ENCODE data around the gene DAPK2.

DAPK2 gene

GRCh38 chr15:63887630-63888029, 158.7 kb downstream of the DAPK2 start:
- TF ChIP-seq, protein P1, sequence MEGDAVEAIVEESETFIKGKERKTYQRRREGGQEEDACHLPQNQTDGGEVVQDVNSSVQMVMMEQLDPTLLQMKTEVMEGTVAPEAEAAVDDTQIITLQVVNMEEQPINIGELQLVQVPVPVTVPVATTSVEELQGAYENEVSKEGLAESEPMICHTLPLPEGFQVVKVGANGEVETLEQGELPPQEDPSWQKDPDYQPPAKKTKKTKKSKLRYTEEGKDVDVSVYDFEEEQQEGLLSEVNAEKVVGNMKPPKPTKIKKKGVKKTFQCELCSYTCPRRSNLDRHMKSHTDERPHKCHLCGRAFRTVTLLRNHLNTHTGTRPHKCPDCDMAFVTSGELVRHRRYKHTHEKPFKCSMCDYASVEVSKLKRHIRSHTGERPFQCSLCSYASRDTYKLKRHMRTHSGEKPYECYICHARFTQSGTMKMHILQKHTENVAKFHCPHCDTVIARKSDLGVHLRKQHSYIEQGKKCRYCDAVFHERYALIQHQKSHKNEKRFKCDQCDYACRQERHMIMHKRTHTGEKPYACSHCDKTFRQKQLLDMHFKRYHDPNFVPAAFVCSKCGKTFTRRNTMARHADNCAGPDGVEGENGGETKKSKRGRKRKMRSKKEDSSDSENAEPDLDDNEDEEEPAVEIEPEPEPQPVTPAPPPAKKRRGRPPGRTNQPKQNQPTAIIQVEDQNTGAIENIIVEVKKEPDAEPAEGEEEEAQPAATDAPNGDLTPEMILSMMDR (IDR thresholded peaks at IDR 0.05; ENCODE audit: control insufficient read depth, extremely low read depth, insufficient read depth): no peak
- H3K4me3 ChIP-seq (ENCODE audit: low read depth, low read length): no peak overlapping the region
- DNase-seq (ENCODE audit: low read depth): no peak

- DNase-seq (ENCODE audit: low read depth): no peak
- TF ChIP-seq, protein P1 (IDR thresholded peaks at IDR 0.05; ENCODE audit: control insufficient read depth, extremely low read depth, insufficient read depth): no peak
- no peak overlapping the region for H3K4me3 ChIP-seq (ENCODE audit: low read depth, low read length)
Observed at GRCh38 chr15:63884953-63885352, 161.3 kb downstream of the DAPK2 start.

DNA sequence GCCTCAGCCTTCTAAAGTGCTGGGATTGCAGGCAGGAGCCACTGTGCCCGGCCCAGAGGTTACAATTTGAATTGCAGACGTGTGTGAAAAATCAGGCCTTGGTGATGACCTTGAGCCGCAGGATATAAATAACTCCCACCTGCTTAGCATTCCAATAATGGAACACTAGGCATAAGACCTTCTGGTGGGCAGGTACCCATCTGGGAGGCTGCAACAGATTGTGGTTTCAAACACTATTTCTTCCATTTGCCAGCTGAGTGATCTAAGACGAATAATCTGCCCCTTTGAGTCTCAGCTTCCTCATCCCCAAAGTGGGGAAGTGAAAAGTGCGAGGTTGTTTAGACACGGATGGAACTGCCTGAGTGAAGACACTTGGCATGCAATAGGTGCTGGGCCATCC, 164.9 kb downstream of the DAPK2 start:
- H3K4me3 ChIP-seq (ENCODE audit: low read depth, low read length): no peak overlapping the region
- no peak for DNase-seq (ENCODE audit: low read depth)

DNA sequence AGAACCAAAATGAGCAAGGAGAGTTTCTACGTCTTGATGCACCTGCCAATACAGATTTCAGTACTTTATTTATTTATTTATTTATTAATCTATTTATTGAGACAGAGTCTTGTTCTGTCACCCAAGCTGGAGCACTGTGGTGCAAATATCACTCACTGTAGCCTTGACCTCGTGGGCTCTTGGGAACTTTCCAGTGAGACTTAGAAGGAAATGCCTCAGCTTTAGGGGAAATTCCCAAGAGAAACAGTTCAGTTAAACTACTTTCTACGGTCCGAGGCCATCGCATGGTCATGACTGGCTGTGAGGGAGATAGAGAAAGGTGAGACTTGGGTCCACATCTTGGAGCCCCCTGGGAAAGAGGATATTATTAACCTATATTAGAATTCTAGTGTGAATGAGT, 165.5 kb downstream of the DAPK2 start:
- no peak for DNase-seq (ENCODE audit: low read depth)
- TF ChIP-seq, protein P1 (IDR thresholded peaks at IDR 0.05; ENCODE audit: control insufficient read depth, extremely low read depth, insufficient read depth): no peak
- no peak overlapping the region for H3K4me3 ChIP-seq (ENCODE audit: low read depth, low read length)

More for the DNA sequence above, 164.9 kb downstream of the DAPK2 start:
- TF ChIP-seq, protein P1 (IDR thresholded peaks at IDR 0.05; ENCODE audit: control insufficient read depth, extremely low read depth, insufficient read depth): no peak

DNA sequence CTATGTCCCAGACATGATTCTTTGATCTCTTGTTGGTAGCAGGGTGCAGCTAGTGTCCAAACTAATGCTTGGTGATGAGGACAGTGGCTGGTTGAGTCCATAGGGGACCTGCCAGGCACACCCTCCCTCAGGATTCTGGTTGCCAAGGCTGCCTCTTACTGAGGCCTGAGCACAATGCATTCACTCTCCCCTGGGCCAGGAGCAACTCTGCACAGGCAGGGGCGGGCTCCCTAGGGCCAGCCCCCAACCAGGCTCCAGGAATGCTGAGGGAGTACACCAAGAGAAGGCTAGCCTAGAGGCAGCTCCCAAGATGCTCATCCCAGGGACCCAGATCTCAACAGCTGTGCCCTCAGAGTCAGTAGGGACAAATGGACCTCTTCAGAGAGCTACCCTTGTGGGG, 166.3 kb downstream of the DAPK2 start:
- DNase-seq (ENCODE audit: low read depth): no peak
- no peak overlapping the region for H3K4me3 ChIP-seq (ENCODE audit: low read depth, low read length)
- TF ChIP-seq, protein P1 (IDR thresholded peaks at IDR 0.05; ENCODE audit: control insufficient read depth, extremely low read depth, insufficient read depth): no peak

DNA sequence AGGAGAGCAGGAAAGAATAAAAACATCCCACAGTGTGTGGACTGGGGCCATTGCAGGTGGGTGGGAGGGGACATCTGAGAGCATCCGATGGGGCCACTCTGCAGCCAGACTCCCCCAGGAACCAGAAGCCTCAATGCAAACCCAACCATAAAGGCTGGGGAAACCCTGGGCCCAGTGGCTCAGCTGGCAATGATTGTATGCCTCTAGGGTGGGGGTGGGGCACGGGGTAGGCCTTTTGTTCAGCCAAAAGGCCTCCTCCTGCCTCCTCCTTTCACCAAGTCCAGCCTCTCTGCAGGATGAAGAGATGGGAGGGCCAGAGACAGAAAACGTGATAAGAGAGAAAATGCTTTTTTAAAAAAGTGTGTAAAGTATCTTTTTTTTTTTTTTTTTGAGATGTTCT, 167.1 kb downstream of the DAPK2 start:
- TF ChIP-seq, protein P1 (IDR thresholded peaks at IDR 0.05; ENCODE audit: control insufficient read depth, extremely low read depth, insufficient read depth): no peak
- no peak overlapping the region for H3K4me3 ChIP-seq (ENCODE audit: low read depth, low read length)
- no peak for DNase-seq (ENCODE audit: low read depth)

DNA sequence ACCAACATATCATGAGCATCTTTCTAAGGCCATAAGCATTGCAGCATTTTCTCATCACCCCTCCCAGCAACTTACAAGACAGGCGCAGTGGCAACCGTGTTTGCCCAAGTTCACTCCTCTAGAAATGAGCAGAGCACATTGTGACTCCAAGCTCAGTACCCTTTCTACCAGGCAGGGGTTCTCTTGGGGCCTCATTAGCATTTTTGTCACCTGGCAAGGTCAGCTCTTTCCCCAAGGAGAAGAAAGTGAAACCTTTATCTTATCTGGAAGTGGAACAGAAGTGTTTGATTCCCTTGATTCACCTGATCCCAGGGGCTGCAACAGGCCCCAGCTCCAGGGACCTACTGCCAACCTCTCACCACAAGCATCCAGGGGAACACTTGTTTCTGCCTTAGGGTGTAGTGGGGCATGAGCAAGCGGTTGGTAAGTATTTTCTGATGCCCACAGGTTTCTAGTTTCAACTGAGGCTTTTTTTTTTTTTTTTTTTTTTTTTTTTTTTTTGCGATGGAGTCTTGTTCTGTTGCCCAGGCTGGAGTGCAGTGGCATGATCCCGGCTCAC, 168.5 kb downstream of the DAPK2 start:
- no peak for DNase-seq (ENCODE audit: low read depth)
- TF ChIP-seq, protein P1 (IDR thresholded peaks at IDR 0.05; ENCODE audit: control insufficient read depth, extremely low read depth, insufficient read depth): no peak
- H3K4me3 ChIP-seq (ENCODE audit: low read depth, low read length): no peak overlapping the region

Measured in LNCaP clone FGC (cell line).